K562 (cell line): ENCODE results near the gene LDAF1.

Experiments used
- BRCA1 ChIP-seq, 2 experiments: fragments of 450-650 bp in 1 of 2; sonication (generic) in 1 of 2; formaldehyde crosslinking in 1 of 2; IDR thresholded peaks; 2 replicates each; pipeline versions ENCODE4 v1.5.0 to v1.6.1; 2017 to 2020; ENCODE audit warnings: mild to moderate bottlenecking in 1 of 2, missing genetic modification reagents in 1 of 2
- EGR1 ChIP-seq: fragments of 450-650 bp; conservative IDR thresholded peaks from 2 replicates; pipeline ENCODE4 v1.6.1; 2017; ENCODE audit warnings: mild to moderate bottlenecking
- MCM2 ChIP-seq: fragments of 450-650 bp; IDR thresholded peaks from 2 replicates; pipeline ENCODE4 v1.6.1; 2017; ENCODE audit warnings: low read depth, mild to moderate bottlenecking
- MCM3 ChIP-seq: fragments of 450-650 bp; IDR thresholded peaks from 2 replicates; pipeline ENCODE4 v1.6.1; 2016
- POLR2A ChIP-seq: fragments of 450-650 bp; conservative IDR thresholded peaks from 2 replicates; pipeline ENCODE4 v1.6.1; 2016
- PPARD ChIP-seq: fragments of 250-450 bp; sonication (Bioruptor Pico); IDR thresholded peaks from 2 replicates; pipeline ENCODE4 v1.8.0; 2022; ENCODE audit warnings: inconsistent platforms, mild to moderate bottlenecking, moderate library complexity
- ZBED1 ChIP-seq: IDR thresholded peaks from 2 replicates; pipeline ENCODE4 v1.6.1; 2014
- TF ChIP-seq, protein P1 (sequence below), 3 experiments: IDR thresholded peaks in 2 of 3; conservative IDR thresholded peaks in 1 of 3; 2 replicates each; pipeline ENCODE4 v1.5.1; 2011 to 2012; ENCODE audit warnings: low read length in 3 of 3, mild to moderate bottlenecking in 3 of 3, control low read depth in 2 of 3, improper control_type of control experiment in 1 of 3, inconsistent platforms in 1 of 3, low read depth in 1 of 3, mixed read lengths in 1 of 3, moderate library complexity in 1 of 3; ENCODE audit not compliant: insufficient read depth in 2 of 3
- TF ChIP-seq, protein P2 (sequence below): fragments of 450-650 bp; formaldehyde crosslinking; IDR thresholded peaks from 2 replicates; pipeline ENCODE4 v1.4.0; 2022; ENCODE audit warnings: missing genetic modification characterization
- TF ChIP-seq, protein P3 (sequence below), 2 experiments: fragments of 450-650 bp; formaldehyde crosslinking in 1 of 2; IDR thresholded peaks; 2 replicates each; pipeline versions ENCODE4 v1.4.0 to v1.6.1; 2014 to 2020; ENCODE audit warnings: mild to moderate bottlenecking in 2 of 2, borderline replicate concordance in 1 of 2, low read depth in 1 of 2
- TF ChIP-seq, protein P4 (sequence below): IDR thresholded peaks from 3 replicates; pipeline ENCODE4 v1.6.1; 2011; ENCODE audit warnings: borderline replicate concordance, mild to moderate bottlenecking; ENCODE audit not compliant: insufficient read length, insufficient read depth
- TF ChIP-seq, protein P5 (sequence below): fragments of 450-650 bp; IDR thresholded peaks from 2 replicates; pipeline ENCODE4 v1.7.1; 2018; ENCODE audit warnings: mild to moderate bottlenecking, low read depth; ENCODE audit not compliant: partially characterized antibody
- TF ChIP-seq, protein P6 (sequence below): fragments of 150-350 bp; conservative IDR thresholded peaks from 2 replicates; pipeline ENCODE4 v1.6.1; 2014; ENCODE audit warnings: low read length

DNA sequence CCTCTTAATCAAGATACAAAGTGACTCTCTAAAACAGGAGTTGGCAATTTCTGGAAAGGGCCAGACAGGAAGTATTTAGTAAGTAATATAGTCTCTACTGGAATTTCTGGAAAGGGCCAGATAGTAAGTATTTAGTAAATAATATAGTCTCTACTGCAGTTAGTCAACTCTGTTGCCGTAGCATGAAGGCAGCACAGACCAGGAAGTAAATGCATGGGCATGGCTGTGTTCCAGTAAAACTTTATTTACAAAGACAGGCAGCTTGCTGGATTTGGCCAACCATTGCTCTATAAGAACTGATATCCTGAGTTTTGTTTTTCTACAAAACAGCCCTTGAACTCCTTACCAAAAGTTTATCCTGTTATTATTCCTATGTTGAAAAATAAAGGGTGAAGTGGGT, 16.9 kb downstream of the LDAF1 start:
- TF ChIP-seq, protein P1, sequence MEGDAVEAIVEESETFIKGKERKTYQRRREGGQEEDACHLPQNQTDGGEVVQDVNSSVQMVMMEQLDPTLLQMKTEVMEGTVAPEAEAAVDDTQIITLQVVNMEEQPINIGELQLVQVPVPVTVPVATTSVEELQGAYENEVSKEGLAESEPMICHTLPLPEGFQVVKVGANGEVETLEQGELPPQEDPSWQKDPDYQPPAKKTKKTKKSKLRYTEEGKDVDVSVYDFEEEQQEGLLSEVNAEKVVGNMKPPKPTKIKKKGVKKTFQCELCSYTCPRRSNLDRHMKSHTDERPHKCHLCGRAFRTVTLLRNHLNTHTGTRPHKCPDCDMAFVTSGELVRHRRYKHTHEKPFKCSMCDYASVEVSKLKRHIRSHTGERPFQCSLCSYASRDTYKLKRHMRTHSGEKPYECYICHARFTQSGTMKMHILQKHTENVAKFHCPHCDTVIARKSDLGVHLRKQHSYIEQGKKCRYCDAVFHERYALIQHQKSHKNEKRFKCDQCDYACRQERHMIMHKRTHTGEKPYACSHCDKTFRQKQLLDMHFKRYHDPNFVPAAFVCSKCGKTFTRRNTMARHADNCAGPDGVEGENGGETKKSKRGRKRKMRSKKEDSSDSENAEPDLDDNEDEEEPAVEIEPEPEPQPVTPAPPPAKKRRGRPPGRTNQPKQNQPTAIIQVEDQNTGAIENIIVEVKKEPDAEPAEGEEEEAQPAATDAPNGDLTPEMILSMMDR (IDR thresholded peaks at IDR 0.05 in 2 of 3, conservative IDR thresholded peaks at IDR 0.05 in 1 of 3; ENCODE audit: insufficient read depth in 2 of 3, low read depth in 1 of 3, low read length in 3 of 3) = no peak
- TF ChIP-seq BRCA1 (IDR thresholded peaks at IDR 0.05) (no peak), BRCA1 (CRISPR knock-in tag; IDR thresholded peaks at IDR 0.05) (no peak), MCM3 (no peak), POLR2A (no peak), MCM2 (no peak), PPARD (CRISPR knock-in tag) (no peak), ZBED1 (no peak), EGR1 (no peak)
- TF ChIP-seq, protein P2, sequence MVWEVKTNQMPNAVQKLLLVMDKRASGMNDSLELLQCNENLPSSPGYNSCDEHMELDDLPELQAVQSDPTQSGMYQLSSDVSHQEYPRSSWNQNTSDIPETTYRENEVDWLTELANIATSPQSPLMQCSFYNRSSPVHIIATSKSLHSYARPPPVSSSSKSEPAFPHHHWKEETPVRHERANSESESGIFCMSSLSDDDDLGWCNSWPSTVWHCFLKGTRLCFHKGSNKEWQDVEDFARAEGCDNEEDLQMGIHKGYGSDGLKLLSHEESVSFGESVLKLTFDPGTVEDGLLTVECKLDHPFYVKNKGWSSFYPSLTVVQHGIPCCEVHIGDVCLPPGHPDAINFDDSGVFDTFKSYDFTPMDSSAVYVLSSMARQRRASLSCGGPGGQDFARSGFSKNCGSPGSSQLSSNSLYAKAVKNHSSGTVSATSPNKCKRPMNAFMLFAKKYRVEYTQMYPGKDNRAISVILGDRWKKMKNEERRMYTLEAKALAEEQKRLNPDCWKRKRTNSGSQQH (CRISPR knock-in tag) = no peak
- TF ChIP-seq, protein P3, sequence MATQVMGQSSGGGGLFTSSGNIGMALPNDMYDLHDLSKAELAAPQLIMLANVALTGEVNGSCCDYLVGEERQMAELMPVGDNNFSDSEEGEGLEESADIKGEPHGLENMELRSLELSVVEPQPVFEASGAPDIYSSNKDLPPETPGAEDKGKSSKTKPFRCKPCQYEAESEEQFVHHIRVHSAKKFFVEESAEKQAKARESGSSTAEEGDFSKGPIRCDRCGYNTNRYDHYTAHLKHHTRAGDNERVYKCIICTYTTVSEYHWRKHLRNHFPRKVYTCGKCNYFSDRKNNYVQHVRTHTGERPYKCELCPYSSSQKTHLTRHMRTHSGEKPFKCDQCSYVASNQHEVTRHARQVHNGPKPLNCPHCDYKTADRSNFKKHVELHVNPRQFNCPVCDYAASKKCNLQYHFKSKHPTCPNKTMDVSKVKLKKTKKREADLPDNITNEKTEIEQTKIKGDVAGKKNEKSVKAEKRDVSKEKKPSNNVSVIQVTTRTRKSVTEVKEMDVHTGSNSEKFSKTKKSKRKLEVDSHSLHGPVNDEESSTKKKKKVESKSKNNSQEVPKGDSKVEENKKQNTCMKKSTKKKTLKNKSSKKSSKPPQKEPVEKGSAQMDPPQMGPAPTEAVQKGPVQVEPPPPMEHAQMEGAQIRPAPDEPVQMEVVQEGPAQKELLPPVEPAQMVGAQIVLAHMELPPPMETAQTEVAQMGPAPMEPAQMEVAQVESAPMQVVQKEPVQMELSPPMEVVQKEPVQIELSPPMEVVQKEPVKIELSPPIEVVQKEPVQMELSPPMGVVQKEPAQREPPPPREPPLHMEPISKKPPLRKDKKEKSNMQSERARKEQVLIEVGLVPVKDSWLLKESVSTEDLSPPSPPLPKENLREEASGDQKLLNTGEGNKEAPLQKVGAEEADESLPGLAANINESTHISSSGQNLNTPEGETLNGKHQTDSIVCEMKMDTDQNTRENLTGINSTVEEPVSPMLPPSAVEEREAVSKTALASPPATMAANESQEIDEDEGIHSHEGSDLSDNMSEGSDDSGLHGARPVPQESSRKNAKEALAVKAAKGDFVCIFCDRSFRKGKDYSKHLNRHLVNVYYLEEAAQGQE (IDR thresholded peaks at IDR 0.05; ENCODE audit: borderline replicate concordance) = no peak
- TF ChIP-seq, protein P3 (CRISPR knock-in tag; IDR thresholded peaks at IDR 0.05; ENCODE audit: low read depth) = no peak
- TF ChIP-seq, protein P4, sequence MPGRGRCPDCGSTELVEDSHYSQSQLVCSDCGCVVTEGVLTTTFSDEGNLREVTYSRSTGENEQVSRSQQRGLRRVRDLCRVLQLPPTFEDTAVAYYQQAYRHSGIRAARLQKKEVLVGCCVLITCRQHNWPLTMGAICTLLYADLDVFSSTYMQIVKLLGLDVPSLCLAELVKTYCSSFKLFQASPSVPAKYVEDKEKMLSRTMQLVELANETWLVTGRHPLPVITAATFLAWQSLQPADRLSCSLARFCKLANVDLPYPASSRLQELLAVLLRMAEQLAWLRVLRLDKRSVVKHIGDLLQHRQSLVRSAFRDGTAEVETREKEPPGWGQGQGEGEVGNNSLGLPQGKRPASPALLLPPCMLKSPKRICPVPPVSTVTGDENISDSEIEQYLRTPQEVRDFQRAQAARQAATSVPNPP = no peak
- TF ChIP-seq, protein P5, sequence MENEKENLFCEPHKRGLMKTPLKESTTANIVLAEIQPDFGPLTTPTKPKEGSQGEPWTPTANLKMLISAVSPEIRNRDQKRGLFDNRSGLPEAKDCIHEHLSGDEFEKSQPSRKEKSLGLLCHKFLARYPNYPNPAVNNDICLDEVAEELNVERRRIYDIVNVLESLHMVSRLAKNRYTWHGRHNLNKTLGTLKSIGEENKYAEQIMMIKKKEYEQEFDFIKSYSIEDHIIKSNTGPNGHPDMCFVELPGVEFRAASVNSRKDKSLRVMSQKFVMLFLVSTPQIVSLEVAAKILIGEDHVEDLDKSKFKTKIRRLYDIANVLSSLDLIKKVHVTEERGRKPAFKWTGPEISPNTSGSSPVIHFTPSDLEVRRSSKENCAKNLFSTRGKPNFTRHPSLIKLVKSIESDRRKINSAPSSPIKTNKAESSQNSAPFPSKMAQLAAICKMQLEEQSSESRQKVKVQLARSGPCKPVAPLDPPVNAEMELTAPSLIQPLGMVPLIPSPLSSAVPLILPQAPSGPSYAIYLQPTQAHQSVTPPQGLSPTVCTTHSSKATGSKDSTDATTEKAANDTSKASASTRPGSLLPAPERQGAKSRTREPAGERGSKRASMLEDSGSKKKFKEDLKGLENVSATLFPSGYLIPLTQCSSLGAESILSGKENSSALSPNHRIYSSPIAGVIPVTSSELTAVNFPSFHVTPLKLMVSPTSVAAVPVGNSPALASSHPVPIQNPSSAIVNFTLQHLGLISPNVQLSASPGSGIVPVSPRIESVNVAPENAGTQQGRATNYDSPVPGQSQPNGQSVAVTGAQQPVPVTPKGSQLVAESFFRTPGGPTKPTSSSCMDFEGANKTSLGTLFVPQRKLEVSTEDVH = no peak
- TF ChIP-seq, protein P6, sequence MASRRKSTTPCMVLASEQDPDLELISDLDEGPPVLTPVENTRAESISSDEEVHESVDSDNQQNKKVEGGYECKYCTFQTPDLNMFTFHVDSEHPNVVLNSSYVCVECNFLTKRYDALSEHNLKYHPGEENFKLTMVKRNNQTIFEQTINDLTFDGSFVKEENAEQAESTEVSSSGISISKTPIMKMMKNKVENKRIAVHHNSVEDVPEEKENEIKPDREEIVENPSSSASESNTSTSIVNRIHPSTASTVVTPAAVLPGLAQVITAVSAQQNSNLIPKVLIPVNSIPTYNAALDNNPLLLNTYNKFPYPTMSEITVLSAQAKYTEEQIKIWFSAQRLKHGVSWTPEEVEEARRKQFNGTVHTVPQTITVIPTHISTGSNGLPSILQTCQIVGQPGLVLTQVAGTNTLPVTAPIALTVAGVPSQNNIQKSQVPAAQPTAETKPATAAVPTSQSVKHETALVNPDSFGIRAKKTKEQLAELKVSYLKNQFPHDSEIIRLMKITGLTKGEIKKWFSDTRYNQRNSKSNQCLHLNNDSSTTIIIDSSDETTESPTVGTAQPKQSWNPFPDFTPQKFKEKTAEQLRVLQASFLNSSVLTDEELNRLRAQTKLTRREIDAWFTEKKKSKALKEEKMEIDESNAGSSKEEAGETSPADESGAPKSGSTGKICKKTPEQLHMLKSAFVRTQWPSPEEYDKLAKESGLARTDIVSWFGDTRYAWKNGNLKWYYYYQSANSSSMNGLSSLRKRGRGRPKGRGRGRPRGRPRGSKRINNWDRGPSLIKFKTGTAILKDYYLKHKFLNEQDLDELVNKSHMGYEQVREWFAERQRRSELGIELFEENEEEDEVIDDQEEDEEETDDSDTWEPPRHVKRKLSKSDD = no peak
